ENCODE measurements around the gene EPRS1. TPM values are rescaled to one million over a fixed set of nuclear protein-coding genes. Genes with fewer than 3 reads are reported as not detected.

EPRS1 gene
- total and polyA plus RNA-seq, 2 of the 13 experiments (the other 11 are each of a cell fraction or from before 2014, with no cell fraction given) = 86.1 to 124 TPM

DNA sequence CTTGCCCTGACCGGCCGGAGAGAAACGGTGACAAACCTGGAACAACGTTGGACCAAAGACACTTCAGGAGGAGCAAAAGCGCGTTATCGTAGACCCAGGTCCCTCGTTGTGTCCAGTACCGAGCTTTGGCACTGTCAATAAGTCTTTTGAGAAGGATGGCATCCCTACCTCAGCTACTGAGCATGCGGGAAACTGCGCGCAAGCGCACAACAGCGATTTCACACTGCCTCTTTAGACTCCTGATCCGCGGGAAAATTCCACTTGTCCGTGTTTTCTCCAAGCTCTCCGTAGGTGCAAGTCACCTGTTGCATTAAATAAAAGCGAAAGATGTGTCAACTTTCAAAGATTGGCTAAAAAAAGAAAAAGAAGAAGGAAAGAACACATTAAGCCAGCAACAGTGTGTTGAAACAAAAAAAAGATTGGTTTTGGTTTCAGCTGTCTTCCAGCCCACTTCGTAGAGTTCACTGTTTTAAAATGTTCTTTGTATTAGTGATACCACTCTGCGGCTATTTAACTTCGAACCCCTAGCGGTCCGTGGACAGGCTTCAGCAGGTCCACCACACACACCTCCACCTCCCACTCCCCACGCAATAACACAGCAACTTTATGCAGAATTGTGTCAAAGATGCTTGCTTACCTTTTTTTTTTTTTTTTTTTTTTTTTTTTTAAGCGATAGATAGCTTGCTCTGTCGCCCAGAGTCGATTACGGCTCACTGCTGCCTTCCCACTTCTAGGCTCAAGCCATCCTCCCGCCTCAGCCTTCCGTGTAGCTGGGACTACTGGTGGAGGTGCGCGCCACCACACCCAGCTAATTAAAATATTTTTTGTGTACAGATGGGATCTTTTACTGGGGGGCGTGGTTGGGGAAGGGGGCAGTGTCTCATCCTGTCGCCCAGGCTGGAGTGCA is 43.6 kb upstream of the EPRS1 start, which contains the start of gene BPNT1 (continued):
- TF ChIP-seq ZSCAN30 (CRISPR knock-in tag; IDR thresholded peaks at IDR 0.05) = no peak
- TF ChIP-seq SMAD1 (CRISPR knock-in tag; IDR thresholded peaks at IDR 0.05; ENCODE audit: borderline replicate concordance, low read depth) = no peak
- TF ChIP-seq, protein P1, sequence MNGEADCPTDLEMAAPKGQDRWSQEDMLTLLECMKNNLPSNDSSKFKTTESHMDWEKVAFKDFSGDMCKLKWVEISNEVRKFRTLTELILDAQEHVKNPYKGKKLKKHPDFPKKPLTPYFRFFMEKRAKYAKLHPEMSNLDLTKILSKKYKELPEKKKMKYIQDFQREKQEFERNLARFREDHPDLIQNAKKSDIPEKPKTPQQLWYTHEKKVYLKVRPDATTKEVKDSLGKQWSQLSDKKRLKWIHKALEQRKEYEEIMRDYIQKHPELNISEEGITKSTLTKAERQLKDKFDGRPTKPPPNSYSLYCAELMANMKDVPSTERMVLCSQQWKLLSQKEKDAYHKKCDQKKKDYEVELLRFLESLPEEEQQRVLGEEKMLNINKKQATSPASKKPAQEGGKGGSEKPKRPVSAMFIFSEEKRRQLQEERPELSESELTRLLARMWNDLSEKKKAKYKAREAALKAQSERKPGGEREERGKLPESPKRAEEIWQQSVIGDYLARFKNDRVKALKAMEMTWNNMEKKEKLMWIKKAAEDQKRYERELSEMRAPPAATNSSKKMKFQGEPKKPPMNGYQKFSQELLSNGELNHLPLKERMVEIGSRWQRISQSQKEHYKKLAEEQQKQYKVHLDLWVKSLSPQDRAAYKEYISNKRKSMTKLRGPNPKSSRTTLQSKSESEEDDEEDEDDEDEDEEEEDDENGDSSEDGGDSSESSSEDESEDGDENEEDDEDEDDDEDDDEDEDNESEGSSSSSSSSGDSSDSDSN (CRISPR knock-in tag; IDR thresholded peaks at IDR 0.05) = peak; percentile 42
- peak; percentile 14; the same call in 1 of the 2 replicates for TF ChIP-seq RXRB (CRISPR knock-in tag; IDR thresholded peaks at IDR 0.05; ENCODE audit: borderline replicate concordance)
- TF ChIP-seq GLI4 (CRISPR knock-in tag; IDR thresholded peaks at IDR 0.05; ENCODE audit: borderline replicate concordance) = no peak
- TF ChIP-seq, protein P2, sequence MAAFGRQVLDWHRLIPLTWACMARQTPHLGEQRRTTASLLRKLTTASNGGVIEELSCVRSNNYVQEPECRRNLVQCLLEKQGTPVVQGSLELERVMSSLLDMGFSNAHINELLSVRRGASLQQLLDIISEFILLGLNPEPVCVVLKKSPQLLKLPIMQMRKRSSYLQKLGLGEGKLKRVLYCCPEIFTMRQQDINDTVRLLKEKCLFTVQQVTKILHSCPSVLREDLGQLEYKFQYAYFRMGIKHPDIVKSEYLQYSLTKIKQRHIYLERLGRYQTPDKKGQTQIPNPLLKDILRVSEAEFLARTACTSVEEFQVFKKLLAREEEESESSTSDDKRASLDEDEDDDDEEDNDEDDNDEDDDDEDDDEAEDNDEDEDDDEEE (CRISPR knock-in tag; IDR thresholded peaks at IDR 0.05) = 0 out of 2 replicates have a peak, but pooled peaks have one; percentile 31
- TF ChIP-seq ZNF136 (CRISPR knock-in tag; IDR thresholded peaks at IDR 0.05; ENCODE audit: low read depth) = no peak
- TF ChIP-seq NFKBIZ (CRISPR knock-in tag; IDR thresholded peaks at IDR 0.05) = peak; percentile 72; the same call in 1 of the 2 replicates
- TF ChIP-seq, protein P3, sequence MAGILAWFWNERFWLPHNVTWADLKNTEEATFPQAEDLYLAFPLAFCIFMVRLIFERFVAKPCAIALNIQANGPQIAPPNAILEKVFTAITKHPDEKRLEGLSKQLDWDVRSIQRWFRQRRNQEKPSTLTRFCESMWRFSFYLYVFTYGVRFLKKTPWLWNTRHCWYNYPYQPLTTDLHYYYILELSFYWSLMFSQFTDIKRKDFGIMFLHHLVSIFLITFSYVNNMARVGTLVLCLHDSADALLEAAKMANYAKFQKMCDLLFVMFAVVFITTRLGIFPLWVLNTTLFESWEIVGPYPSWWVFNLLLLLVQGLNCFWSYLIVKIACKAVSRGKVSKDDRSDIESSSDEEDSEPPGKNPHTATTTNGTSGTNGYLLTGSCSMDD (CRISPR knock-in tag; IDR thresholded peaks at IDR 0.05) = no peak
- TF ChIP-seq ARID2 (CRISPR knock-in tag; IDR thresholded peaks at IDR 0.05; ENCODE audit: borderline replicate concordance) = no peak
- TF ChIP-seq, protein P4, sequence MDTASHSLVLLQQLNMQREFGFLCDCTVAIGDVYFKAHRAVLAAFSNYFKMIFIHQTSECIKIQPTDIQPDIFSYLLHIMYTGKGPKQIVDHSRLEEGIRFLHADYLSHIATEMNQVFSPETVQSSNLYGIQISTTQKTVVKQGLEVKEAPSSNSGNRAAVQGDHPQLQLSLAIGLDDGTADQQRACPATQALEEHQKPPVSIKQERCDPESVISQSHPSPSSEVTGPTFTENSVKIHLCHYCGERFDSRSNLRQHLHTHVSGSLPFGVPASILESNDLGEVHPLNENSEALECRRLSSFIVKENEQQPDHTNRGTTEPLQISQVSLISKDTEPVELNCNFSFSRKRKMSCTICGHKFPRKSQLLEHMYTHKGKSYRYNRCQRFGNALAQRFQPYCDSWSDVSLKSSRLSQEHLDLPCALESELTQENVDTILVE (CRISPR knock-in tag; IDR thresholded peaks at IDR 0.05) = peak; percentile 54; the same call in 1 of the 2 replicates
- TF ChIP-seq, protein P5, sequence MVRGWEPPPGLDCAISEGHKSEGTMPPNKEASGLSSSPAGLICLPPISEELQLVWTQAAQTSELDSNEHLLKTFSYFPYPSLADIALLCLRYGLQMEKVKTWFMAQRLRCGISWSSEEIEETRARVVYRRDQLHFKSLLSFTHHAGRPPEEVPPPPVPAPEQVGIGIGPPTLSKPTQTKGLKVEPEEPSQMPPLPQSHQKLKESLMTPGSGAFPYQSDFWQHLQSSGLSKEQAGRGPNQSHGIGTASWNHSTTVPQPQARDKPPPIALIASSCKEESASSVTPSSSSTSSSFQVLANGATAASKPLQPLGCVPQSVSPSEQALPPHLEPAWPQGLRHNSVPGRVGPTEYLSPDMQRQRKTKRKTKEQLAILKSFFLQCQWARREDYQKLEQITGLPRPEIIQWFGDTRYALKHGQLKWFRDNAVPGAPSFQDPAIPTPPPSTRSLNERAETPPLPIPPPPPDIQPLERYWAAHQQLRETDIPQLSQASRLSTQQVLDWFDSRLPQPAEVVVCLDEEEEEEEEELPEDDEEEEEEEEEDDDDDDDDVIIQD (CRISPR knock-in tag; IDR thresholded peaks at IDR 0.05; ENCODE audit: low read depth) = 0 out of 2 replicates have a peak, but pooled peaks have one; percentile 47
- TF ChIP-seq, protein P6, sequence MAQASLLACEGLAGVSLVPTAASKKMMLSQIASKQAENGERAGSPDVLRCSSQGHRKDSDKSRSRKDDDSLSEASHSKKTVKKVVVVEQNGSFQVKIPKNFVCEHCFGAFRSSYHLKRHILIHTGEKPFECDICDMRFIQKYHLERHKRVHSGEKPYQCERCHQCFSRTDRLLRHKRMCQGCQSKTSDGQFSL (CRISPR knock-in tag; IDR thresholded peaks at IDR 0.05) = no peak
- peak; percentile 34; the same call in 1 of the 2 replicates for TF ChIP-seq ZZZ3 (CRISPR knock-in tag; IDR thresholded peaks at IDR 0.05; ENCODE audit: borderline replicate concordance)
- no peak for TF ChIP-seq ZNF260 (CRISPR knock-in tag; IDR thresholded peaks at IDR 0.05; ENCODE audit: borderline replicate concordance, low read depth)
- TF ChIP-seq, protein P7, sequence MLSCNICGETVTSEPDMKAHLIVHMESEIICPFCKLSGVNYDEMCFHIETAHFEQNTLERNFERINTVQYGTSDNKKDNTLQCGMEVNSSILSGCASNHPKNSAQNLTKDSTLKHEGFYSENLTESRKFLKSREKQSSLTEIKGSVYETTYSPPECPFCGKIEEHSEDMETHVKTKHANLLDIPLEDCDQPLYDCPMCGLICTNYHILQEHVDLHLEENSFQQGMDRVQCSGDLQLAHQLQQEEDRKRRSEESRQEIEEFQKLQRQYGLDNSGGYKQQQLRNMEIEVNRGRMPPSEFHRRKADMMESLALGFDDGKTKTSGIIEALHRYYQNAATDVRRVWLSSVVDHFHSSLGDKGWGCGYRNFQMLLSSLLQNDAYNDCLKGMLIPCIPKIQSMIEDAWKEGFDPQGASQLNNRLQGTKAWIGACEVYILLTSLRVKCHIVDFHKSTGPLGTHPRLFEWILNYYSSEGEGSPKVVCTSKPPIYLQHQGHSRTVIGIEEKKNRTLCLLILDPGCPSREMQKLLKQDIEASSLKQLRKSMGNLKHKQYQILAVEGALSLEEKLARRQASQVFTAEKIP (CRISPR knock-in tag; IDR thresholded peaks at IDR 0.05; ENCODE audit: borderline replicate concordance) = no peak
- no peak for TF ChIP-seq ZNF432 (CRISPR knock-in tag; IDR thresholded peaks at IDR 0.05; ENCODE audit: borderline replicate concordance)
